Measurements from ENCODE around the gene CCDC92.

Gene CCDC92

DNA sequence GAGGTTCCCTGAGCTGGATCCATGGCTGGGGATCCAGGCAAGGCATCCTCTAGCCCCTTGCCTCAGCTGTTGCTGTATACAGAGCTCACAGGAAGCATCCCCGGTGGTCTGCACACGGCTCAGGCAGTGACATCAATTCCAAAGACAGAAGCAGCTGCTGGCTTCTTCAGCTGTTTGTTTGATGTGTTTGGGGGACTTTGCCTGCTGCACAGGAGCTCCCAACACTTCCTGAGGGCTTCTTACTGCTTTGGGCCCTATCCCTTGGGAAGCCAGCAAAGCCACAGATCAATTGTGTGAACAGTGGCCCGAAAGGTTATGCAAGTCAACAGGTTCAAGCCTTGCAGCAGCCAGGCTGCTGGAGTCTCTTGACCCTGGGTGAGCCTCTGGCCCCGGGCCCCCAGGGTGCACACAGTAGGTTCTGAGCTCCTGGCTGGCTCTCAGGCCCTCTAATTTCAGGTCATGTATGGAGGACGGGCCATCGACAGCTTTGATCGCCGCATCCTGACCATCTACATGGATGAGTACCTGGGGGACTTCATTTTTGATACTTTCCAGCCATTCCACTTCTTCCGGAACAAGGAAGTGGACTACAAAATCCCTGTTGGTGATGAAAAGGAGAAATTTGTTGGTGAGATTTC lies 42.6 kb downstream of the CCDC92 start:
- Histone ChIP-seq H3K4me1 (ENCODE audit: control insufficient read depth, low read length) (no peaks in the 10 kb centered on the region), H3F3A (ENCODE audit: control insufficient read depth, insufficient read depth) (no peaks in the 10 kb centered on the region), H3K4me2 (ENCODE audit: low read length) (no peak overlapping the region), H4K20me1 (ENCODE audit: control insufficient read depth, insufficient read depth, low read depth, low read length) (no peaks in the 10 kb centered on the region), H3K27me3 (ENCODE audit: control insufficient read depth, low read length) (peaks cover 21% of the 10 kb centered on the region), H3K36me3 (ENCODE audit: control insufficient read depth, low read length) (no peaks in the 10 kb centered on the region), H3K4me3 (ENCODE audit: low read length) (no peak overlapping the region), H3K27ac (ENCODE audit: low read depth, low read length) (no peak overlapping the region), H3K79me2 (ENCODE audit: control insufficient read depth, low read length) (no peaks in the 10 kb centered on the region), H3K9me2 (replicated peaks; ENCODE audit: control insufficient read depth, low read length) (no peaks in the 10 kb centered on the region), H3K9me3 (ENCODE audit: control insufficient read depth, insufficient read depth, low read length) (no peaks in the 10 kb centered on the region)
- TF ChIP-seq EZH2phosphoT487 (IDR thresholded peaks at IDR 0.05; ENCODE audit: borderline replicate concordance, low read length) = no peak
- TF ChIP-seq, protein P1, sequence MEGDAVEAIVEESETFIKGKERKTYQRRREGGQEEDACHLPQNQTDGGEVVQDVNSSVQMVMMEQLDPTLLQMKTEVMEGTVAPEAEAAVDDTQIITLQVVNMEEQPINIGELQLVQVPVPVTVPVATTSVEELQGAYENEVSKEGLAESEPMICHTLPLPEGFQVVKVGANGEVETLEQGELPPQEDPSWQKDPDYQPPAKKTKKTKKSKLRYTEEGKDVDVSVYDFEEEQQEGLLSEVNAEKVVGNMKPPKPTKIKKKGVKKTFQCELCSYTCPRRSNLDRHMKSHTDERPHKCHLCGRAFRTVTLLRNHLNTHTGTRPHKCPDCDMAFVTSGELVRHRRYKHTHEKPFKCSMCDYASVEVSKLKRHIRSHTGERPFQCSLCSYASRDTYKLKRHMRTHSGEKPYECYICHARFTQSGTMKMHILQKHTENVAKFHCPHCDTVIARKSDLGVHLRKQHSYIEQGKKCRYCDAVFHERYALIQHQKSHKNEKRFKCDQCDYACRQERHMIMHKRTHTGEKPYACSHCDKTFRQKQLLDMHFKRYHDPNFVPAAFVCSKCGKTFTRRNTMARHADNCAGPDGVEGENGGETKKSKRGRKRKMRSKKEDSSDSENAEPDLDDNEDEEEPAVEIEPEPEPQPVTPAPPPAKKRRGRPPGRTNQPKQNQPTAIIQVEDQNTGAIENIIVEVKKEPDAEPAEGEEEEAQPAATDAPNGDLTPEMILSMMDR (IDR thresholded peaks at IDR 0.05; ENCODE audit: low read depth, low read length, poor library complexity, severe bottlenecking) = no peak

DNA sequence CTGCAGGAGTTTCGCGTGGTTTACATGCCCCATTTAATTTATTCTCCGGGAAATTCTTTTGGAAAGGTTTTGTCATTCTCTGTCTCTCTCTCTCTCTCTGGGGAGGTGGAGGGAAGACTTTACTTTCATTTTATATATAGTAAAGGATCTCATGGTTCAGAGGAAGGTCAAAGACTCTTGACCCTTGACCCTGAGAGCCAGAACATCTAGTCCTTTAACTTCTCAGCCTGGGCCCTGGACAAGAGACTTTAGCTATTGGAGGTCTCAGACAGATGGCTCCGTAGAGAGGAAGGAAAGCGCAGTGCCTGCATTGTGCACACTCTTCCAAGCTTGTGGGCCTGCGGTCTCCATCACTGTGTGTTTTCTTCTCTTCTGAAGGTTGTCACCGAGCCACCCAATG lies 43.7 kb downstream of the CCDC92 start:
- H3K36me3 ChIP-seq (ENCODE audit: control insufficient read depth, low read length) = no peaks in the 10 kb centered on the region
- H3K4me3 ChIP-seq (ENCODE audit: low read length) = no peak overlapping the region
- H3F3A ChIP-seq (ENCODE audit: control insufficient read depth, insufficient read depth) = no peaks in the 10 kb centered on the region
- H3K4me2 ChIP-seq (ENCODE audit: low read length) = no peak overlapping the region
- no peaks in the 10 kb centered on the region for H3K9me2 ChIP-seq (replicated peaks; ENCODE audit: control insufficient read depth, low read length)
- H3K4me1 ChIP-seq (ENCODE audit: control insufficient read depth, low read length) = no peaks in the 10 kb centered on the region
- no peaks in the 10 kb centered on the region for H3K9me3 ChIP-seq (ENCODE audit: control insufficient read depth, insufficient read depth, low read length)
- TF ChIP-seq EZH2phosphoT487 (IDR thresholded peaks at IDR 0.05; ENCODE audit: borderline replicate concordance, low read length) = no peak
- TF ChIP-seq, protein P1 (IDR thresholded peaks at IDR 0.05; ENCODE audit: low read depth, low read length, poor library complexity, severe bottlenecking) = no peak
- no peaks in the 10 kb centered on the region for H3K79me2 ChIP-seq (ENCODE audit: control insufficient read depth, low read length)
- H3K27ac ChIP-seq (ENCODE audit: low read depth, low read length) = no peak overlapping the region
- H4K20me1 ChIP-seq (ENCODE audit: control insufficient read depth, insufficient read depth, low read depth, low read length) = no peaks in the 10 kb centered on the region
- peaks cover 21% of the 10 kb centered on the region for H3K27me3 ChIP-seq (ENCODE audit: control insufficient read depth, low read length)

DNA sequence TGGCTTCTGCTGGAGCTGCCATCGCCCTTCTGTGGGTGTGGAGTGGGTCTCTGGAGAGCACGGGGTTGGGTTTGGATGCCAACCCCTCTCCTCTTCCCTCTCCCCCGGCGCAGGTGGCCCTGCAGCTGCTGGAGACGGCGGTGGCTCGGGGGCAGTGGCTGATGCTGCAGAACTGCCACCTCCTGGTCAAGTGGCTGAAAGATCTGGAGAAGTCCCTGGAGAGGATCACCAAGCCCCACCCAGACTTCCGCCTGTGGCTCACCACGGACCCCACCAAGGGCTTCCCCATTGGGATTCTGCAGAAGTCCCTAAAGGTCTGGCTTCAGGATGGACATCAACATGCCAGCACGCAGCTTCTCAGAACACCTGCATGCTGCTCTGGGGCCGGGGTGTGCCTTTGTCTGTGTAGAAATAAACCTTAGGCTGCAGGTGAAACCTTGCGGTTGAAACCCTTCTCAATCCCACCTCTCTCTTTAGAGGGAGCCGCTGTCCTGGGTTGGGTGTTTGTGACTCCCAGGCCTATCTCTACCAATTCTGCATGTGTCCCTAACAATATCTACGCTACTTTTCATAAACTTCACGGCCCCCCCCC lies 44.3 kb downstream of the CCDC92 start:
- Histone ChIP-seq H3K4me1 (ENCODE audit: control insufficient read depth, low read length) (no peaks in the 10 kb centered on the region), H3K27ac (ENCODE audit: low read depth, low read length) (no peak overlapping the region), H3K9me3 (ENCODE audit: control insufficient read depth, insufficient read depth, low read length) (no peaks in the 10 kb centered on the region), H3K4me3 (ENCODE audit: low read length) (no peak overlapping the region), H3K79me2 (ENCODE audit: control insufficient read depth, low read length) (no peaks in the 10 kb centered on the region), H3K4me2 (ENCODE audit: low read length) (no peak overlapping the region), H3F3A (ENCODE audit: control insufficient read depth, insufficient read depth) (no peaks in the 10 kb centered on the region), H3K27me3 (ENCODE audit: control insufficient read depth, low read length) (peaks cover 22% of the 10 kb centered on the region), H3K9me2 (replicated peaks; ENCODE audit: control insufficient read depth, low read length) (no peaks in the 10 kb centered on the region), H3K36me3 (ENCODE audit: control insufficient read depth, low read length) (no peaks in the 10 kb centered on the region), H4K20me1 (ENCODE audit: control insufficient read depth, insufficient read depth, low read depth, low read length) (no peaks in the 10 kb centered on the region)
- TF ChIP-seq, protein P1 (IDR thresholded peaks at IDR 0.05; ENCODE audit: low read depth, low read length, poor library complexity, severe bottlenecking) = no peak
- no peak for TF ChIP-seq EZH2phosphoT487 (IDR thresholded peaks at IDR 0.05; ENCODE audit: borderline replicate concordance, low read length)
